Cerebellar cortex (tissue), 1 donor: ENCODE results near the gene BMAL1.
"Not testable (repeated sequence)": the region's sequence is repeated elsewhere in the genome, so short reads cannot be mapped to it uniquely, and the experiment has no call there.

Experiments
- DNase-seq: peaks from one replicate; pipeline ENCODE4 v3.0.0-alpha.2; 2015; ENCODE audit warnings: low spot score

BMAL1 gene

DNA sequence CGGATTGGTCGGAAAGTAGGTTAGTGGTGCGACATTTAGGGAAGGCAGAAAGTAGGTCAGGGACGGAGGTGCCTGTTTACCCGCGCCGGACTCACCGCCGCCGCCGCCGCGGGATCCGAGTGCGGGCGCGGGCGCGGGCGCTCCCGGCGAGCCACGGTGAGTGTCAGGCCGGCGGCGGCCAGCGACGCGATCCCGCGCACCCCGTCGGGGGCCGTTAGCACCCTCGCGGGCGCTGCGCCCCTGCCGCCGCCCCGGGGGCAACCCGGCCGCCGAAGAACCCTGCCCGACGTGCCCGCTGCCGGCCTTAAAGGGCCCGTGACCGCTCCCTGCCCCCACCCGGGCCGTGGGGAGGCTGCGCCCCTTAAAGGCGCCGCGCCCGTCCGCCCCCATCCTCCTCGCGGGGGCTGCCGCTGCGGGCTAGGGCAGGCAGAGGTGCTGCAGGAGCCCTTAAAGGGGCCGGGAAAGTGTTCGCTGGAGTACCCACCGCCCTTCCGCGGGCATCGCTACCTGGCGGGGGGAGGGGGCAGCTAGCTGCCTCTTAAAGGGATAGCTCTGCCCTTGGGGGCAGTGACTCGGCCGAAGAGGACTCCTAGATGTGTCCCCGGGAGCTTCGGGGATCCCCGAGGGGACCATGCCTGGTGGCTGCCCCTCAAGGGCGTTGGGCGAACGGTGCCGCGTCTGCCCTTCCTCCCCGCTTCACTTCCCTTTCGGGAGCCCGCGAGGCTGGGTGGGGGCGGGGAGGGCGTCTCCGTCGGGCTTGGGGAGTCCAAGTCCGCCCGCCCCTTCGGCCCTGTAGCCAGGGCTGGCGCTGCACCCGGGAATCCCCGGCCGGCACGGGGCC lies at the start of gene BMAL1:
Gene BMAL1, plus strand, starts transcription at position 23 of the 841 bp plus-strand sequence. CDS start 76,519 bp downstream, outside the sequence.
- DNase-seq = no peak

DNA sequence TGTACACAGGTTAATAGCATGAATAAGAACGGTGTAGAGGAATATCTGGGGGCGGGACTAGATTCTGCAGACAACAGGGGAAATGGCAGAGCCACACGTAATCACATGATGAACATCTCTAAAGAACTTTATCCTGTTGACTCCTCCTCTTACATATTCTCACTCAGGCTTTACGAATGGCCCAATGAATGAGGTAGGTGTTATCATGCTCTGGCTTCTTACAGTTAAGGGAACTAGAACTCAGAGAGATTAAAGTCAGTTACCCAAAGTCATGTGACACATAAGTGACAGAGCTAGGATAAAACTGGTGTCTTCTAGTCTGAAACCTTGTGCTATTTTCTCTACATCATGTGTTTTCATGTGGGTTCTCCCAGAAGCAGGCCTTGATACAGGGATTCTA lies 49.0 kb upstream of the BMAL1 start:
- no peak for DNase-seq

DNA sequence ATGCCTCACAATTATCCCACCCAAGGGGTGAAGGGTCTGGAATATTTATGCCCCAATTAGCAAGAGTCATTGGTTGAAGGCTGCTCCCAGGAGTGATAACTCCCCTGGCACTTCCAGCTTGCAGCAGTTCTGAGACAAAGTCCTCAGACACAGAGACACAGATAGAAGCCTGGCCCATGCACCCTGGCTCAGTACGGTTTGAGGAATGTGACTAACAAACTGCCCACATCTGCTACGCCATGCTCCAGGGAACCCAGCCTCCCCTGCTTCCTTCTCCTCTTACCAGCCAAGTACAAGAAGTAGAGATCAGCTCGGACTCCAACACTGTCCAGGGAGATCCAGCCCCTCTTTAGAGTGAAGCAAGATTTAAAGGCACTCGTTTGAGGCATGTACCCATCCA lies 48.5 kb upstream of the BMAL1 start:
- no peak for DNase-seq

DNA sequence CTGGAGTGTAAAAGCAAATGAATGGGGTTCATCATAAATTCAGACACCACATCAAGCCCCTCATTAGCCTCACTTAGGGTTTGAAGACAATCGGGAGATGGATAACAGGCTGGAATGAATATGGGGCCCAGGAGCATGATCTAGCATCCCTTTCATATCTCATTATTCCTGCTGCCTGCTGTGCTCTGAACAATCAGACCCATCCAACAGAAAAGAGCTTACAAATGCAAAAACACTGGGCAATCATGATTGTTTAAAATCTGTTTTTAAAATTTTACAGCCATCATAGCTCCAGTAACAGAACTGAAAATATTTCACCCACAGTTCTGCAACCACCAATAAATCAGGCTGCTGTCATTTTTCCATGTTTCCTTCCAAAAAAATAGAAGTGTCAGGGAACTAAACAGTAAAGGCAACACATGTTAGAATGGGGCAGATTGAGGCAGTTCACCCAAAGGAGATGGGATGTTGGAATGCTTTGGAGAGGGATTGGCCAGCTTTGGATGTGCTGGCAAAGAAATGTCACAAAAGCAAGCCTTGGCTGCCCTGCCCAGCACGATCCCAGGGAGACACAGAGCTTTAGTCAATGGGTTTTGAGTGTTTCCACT lies 47.8 kb upstream of the BMAL1 start:
- no peak for DNase-seq

DNA sequence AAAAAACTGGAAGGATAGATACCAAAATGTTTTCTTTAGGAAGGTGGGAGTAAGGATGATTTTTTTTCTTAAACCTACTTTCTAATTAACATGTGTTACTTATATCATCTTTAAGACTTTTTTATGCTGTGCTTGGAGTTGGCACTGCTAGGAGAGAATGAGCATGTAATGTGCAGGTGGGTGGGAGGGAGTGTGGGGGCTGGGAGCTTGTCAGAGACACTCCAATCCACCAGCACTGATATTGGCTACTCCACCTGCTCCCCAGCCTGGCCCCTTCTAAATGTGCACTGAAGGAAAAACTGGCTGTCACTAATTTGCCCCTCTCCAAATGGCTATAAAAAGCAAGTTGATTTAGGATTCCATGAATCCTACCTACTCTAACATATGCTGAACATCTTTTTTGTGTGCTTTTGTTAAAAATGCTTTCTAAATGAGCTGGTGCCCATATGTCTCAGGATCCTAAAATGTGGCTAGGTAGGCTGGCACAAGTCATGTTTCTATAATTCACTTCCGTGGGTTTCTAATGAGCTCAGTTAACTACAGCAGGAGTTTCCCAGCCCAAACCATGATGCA lies 44.3 kb upstream of the BMAL1 start:
- DNase-seq = no peak

DNA sequence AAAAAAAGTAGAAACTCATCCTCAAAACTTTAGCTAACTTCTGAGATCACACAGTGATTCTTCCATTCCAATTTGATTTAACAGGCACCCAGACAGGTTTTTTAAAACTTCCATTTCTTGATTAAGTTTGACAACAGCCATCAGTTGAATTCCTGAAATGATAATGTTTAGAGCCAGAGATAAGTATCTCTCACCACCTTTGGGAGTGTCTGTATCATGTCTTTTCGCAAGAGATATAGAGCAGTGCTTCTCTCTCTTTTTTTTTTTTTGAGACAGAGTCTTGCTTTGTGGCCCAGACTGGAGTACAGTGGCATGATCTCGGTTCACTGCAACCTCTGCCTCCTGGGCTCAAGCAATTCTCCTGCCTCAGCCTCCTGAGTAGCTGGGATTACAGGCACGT lies 41.7 kb upstream of the BMAL1 start:
- no peak for DNase-seq

DNA sequence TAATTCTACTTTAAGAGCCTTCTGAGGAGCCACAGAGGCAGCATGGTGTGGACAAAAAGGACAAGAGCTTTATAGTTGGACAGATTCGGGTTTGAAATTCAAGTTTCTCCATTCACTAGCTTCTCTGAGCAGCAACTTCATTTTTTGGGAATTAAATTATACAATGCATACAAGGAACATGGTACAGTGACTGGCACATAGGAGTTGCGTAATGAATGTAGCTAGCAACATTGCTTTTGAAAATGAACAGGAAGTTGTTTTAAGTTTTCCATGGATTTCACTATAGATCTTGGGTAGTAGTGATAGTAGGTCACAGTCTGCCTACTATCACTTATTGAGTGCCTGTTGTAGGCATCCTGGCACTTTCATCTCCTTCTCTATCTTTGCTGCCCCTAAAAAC lies 41.0 kb upstream of the BMAL1 start:
- no peak for DNase-seq

DNA sequence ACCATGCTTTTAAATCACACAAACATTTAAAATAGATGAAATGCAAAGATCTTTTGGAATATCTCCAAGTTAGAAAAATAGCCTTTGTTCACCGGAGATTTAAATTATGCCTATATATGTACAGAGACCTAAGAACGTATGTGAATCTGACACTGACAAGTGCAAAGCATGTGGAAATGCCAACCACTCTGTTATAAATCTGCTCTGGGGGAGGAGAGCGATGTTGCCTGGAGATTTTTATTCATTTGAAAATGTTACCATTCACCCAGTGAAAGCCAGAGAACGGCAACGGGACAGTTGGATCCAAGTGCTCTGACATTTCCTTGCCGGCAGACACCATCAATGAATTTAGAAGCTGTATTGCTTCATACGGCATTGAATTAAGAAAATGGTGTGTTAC lies 39.8 kb upstream of the BMAL1 start:
- no peak for DNase-seq

DNA sequence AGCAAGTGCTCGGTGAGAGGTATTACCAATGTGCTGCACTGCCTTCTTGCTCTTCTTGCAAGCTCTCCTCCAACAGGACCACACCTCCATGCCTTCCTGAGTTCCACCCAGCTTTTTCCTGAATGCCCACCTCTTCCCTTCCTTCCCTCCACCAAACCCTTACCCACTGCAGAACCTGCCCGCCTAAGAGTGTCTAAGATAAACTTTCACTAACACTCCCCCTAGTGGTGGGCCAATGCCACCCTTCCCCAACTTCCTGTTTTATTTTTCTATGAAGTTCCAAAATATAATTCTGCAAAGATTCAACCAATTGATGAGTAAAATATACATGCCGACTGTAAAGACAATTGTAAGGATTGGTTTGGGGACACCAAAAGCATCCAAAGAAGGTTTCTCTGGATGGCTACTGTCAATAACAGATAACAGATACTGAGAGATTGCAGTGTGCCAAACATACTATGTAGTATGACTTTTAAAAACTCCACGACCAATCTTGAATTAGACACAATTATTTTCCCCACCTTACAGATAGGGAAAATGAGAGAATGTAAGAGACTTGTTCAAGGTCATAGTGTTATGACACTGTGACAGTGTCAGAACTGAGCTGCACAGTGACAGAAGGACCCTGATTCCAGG lies 38.6 kb upstream of the BMAL1 start:
- DNase-seq = peak; percentile 28

DNA sequence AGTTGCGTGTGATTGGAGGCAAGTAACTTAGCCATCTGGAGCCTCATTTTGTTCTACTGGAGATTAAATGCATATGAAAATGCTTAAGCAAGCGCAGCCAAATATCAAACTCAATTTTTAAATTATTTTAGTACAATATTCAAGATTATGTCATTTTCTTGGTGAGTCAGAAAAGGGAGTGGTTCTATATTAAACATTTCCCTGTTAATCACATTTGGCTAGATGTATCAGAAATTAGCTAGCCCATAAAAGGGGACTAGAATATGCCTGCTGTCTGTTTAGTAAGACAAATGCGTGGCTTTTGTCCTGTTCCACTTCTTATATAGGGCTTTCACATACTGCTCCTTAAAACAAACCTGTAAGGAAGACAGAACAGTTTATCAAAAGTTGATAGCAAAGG lies 35.0 kb upstream of the BMAL1 start:
- DNase-seq = no peak

DNA sequence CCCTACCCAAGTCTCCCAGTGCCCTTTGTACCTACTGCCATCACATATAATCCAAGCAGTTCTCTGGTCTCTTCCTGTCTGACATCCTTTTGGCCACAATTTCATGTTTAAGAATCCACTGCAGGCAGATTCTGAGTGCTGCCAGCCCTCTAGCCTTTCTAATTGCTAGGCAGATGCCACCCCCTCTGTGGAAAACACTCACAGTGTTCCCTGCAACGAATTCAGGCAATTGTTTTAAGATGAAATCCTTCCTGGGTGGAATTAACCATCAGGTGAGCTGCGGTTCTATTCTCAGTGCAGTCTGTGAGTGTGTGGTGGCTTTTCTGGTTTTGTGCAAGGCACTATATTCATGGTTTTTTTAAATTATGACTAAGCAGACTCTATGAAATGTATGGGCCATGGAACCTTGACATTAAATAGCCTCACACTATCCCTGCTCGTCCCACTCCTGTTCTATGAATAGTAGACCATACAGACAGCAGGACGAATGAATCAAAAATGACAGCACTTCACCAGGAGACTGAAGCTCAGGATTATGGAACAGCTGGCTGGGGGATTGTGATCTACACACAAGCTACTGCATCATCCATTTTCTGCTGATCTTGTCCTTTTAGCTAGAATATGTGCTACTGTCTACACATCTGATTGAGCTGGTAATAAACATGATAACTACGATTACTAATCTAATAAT lies 29.8 kb upstream of the BMAL1 start:
- no peak for DNase-seq

DNA sequence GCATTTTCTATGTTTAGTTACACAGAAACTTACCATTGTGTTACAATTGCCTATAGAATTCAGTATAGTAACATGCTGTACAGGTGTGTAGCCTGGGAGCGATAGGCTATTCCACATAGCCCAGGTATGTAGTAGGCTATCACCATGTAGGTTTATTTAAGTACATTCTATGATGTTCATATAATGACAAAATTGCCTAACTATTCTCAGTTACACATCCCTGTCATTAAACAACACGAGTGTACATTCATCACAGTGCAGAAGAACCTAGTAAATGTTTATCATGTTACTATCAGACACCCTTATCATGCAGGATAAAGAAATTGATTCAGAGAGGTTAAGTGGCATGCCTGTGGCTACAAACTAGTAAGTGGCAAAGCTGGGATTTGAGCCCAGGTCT lies 28.4 kb upstream of the BMAL1 start:
- DNase-seq = no peak

DNA sequence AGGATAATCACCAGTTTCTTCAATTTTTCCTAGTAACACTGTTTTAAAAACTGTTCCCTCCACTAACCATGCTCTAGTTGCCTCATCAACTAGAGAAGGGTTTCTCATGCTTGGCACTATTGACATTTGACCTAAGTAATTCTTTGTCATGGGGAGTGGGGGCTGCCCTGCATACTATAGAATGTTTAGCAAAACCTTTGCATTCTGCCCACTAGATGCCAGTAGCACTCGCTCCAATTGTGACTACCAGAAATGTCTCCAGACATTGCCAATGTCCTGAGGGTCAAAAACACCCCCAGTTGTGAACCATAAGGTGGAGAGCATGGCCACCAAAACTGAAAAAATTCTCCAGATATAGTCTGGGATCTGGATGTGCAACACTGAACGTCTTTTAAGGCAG lies 27.6 kb upstream of the BMAL1 start:
- DNase-seq = no peak

DNA sequence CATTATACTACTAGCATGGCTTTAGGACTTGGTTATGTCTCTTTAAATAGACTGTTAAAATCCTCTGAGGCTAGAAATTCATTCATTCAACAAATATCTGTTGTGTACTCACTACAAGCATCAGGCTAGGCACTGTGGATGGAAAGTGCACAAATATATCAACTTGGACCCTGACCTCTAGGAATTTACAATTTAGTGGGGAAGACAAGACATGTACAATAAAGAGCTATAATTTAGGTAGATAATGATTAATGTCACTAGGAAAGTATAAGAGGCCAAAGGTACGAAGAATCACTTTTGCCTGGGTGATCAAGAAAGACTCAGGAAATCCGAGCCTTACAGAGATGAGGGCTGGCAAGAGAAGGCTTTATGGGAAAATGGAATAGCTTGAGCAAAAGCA lies 25.6 kb upstream of the BMAL1 start:
- no peak for DNase-seq

DNA sequence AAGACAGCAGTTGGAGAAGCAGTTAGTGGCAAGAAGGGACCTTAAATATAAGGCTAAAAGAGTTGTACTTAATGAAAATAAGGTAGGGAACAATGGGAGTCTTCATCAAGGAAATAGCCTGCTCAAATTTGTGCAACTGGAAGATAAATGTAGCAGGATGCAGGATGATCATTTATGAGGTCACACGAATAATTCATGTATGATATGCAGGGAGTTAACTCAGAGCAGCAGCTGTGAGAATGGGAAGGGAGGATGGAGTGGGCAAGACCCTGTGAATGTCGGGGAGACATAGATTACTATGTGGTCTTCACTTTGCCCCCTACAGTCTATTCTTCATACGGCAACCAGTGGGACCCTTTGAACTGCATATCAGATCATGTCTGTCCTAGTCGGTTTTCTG lies 25.2 kb upstream of the BMAL1 start:
- no peak for DNase-seq

DNA sequence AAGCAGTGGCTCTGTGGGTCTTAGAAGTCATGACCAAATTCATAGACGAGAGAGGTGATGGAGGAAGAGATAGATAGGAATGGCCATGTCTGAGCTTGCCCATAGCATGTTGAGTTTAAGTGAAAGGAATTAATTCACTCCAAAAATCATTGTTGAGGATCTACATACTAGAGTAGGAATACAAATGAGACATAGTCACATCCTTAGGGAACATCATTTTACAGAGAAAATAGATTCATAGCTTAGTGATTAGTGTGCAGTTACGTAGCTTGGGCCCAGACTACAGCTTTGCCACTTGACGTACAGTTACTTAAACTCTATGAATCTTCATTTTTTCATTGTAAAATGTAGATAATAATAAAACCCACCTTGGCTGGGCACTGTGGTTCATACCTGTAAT lies 21.4 kb upstream of the BMAL1 start:
- no peak for DNase-seq

DNA sequence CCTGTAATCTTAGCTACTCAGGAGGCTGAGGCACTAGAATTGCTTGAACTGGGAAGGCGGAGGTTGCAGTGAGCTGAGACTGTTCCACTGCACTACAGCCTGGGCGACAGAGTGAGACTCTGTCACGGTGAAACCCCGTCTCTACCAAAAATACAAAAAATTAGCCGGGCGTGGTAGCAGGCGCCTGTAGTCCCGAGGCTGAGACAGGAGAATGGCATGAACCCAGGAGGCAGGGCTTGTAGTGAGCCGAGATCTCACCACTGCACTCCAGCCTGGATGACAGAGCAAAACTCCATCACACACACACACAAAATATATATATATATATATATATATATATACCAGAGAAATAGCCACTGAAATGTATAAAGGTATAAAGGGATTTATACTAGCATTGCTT lies 19.5 kb upstream of the BMAL1 start:
- DNase-seq = not testable (repeated sequence)

DNA sequence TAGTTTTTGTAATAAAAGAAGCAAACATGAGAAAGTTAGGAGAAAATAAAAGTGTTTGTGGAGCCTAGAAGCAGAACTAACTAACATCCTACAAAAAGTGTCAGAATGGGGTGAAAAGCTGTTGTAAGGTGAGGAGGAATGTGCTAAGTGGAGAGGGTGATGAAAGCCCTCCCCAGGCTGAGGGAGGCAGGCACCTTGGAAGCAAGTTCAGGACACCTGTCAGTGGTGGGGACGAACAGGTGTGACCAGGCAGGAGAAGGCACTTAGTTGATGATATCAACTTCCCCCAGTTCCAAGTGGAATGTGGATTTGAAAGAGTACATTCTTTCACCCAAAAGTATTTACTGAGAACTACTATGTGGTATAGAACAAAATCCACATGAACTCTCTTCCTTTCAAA lies 18.7 kb upstream of the BMAL1 start:
- no peak for DNase-seq

DNA sequence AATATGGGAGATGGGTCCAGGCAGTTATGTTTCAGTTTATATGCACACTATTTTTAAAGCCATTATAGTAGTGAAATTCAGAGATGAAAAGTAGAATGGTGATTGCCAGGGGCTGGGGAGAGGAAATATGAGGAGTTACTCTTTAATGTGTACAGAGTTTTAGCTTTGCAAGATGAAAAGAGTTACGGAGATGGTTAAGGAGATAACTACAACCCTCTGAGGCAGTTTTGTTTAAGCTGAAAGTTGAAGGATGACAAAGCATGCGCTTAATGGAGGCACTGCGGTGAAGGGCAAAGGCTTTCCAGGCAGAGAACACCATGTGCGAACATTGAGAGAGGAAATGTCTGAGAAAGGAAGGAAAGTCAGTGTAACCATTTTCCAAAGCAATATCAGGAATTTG lies 18.2 kb upstream of the BMAL1 start:
- no peak for DNase-seq

DNA sequence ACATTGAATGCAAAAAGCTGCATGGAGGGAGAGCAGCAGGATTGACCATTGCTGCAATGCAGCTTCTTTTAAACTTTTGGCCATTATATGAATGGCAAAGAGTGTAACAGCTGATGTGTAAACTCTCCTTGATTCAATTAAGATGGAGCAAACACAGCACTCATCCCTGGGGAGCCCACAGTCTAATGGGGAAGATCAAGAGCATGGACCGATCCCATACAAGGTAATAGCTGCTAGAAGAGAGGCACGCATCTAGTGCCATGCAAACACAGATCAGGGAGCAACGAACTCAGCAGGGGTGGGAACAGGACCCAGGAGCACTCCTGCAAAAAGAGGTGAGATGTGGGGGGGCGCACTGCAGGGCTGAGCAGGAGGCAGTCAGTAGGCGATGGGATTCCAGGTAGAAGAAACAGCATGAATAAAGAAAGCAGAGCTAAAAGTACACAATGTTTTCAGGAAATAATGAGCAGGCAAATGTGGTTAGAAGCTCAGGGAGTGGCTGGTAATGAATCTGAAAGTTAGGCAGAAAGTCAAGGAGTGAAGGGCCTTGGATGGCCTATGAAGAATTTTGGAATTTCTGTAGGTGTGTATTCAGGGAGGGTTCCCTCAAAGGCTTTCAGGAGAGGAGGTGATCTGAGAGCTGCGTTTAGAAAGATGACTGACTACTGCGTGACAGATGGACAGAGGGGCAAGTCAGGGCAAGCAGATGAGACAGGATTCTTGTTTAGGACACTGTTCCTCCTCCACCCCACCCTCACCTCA lies 17.2 kb upstream of the BMAL1 start:
- no peak for DNase-seq

DNA sequence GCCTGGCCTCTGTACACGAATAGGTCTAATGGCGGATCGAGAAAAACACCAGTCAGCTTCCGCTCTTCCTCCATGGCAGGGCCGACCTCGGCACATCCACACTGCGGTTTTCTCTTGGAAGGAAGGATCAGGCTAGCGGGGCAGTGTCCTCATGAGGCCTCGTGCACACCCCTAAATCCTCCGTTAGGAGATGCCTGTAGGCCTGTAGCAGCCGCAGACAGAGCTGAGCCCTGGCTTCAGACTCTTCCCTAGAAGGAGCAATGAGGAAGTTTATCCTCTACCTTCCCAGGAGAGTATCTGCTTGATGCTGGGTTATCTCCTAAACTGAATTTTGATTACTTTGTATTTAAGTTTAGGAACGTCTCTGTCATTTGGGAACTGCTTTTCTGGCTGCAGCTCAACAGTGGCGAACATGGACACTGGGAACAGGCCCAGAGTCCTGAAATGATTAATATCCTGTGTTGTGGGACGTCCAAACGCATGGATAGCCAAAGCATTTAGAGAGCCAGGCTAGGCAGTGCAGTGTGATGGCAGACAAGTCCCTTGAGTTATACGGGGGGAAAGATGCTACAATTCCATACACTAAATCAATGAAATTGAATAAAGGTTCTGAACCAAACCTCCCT lies 16.5 kb upstream of the BMAL1 start:
- DNase-seq = no peak
